T-helper 17 cell (primary cell): ENCODE results near the gene TRMT11. TPM values are rescaled to one million over a fixed set of nuclear protein-coding genes. Genes with fewer than 3 reads are reported as not detected.

Experiments
- ATAC-seq: fragments of 150-1000 bp; cut with Tn5 transposase; 2 replicates; pipeline ENCODE4 v1.10.0; 2021; ENCODE audit warnings: mild to moderate bottlenecking, moderate library complexity
- DNase-seq, 3 donors: peaks; one replicate each; pipeline versions ENCODE4 v3.0.0 to v3.0.0-alpha.2; 2020 to 2021
- H3K9me3 ChIP-seq: one replicate; pipeline ENCODE4 v1.7.0; 2013; ENCODE audit warnings: low read length, mild to moderate bottlenecking; ENCODE audit not compliant: control insufficient read depth, poor library complexity, severe bottlenecking
- H3K27ac Mint-ChIP-seq: one replicate; pipeline ENCODE4 v1.8.0; 2022; ENCODE audit warnings: mild to moderate bottlenecking, moderate library complexity, mixed read lengths
- H3K27me3 Mint-ChIP-seq: one replicate; pipeline ENCODE4 v1.8.0; 2022; ENCODE audit warnings: mixed read lengths
- H3K36me3 Mint-ChIP-seq: one replicate; pipeline ENCODE4 v1.8.0; 2022; ENCODE audit warnings: low read depth, mixed read lengths
- H3K4me1 Mint-ChIP-seq: one replicate; pipeline ENCODE4 v1.8.0; 2022; ENCODE audit warnings: mild to moderate bottlenecking, mixed read lengths
- H3K4me3 Mint-ChIP-seq: one replicate; pipeline ENCODE4 v1.8.0; 2022; ENCODE audit warnings: mild to moderate bottlenecking, moderate library complexity, mixed read lengths
- total RNA-seq, 4 donors: library from RNA in 2 of 4; stranded (reverse) in 2 of 4; gene quantifications; one replicate each; pipeline ENCODE4 v1.2.3 and lab custom pipeline; 2022 to 2026

The TRMT11 gene
- total RNA-seq, 2 donors from 2014 or later = 17.8 to 20.1 TPM

GRCh38 chr6:125988280-125988679 is 1.9 kb downstream of the TRMT11 start:
- no peak overlapping the region for H3K4me3 Mint-ChIP-seq
- DNase-seq = no peak
- peaks cover 24% of the 10 kb centered on the region for H3K4me1 Mint-ChIP-seq
- no peaks in the 10 kb centered on the region for H3K36me3 Mint-ChIP-seq
- H3K27me3 Mint-ChIP-seq = no peaks in the 10 kb centered on the region
- H3K9me3 ChIP-seq = no peaks in the 10 kb centered on the region
- ATAC-seq = no peak
- H3K27ac Mint-ChIP-seq = no peak overlapping the region

GRCh38 chr6:125989631-125990030 is 3.3 kb downstream of the TRMT11 start:
- no peaks in the 10 kb centered on the region for H3K9me3 ChIP-seq
- H3K36me3 Mint-ChIP-seq = no peaks in the 10 kb centered on the region
- H3K27ac Mint-ChIP-seq = peak overlapping the region; percentile 65
- H3K4me1 Mint-ChIP-seq = peaks cover 30% of the 10 kb centered on the region
- H3K4me3 Mint-ChIP-seq = peak overlapping the region; percentile 25
- H3K27me3 Mint-ChIP-seq = no peaks in the 10 kb centered on the region
- DNase-seq = no peak
- no peak for ATAC-seq

- H3K36me3 Mint-ChIP-seq = no peaks in the 10 kb centered on the region
- H3K4me3 Mint-ChIP-seq = no peak overlapping the region
- no peaks in the 10 kb centered on the region for H3K9me3 ChIP-seq
- peaks cover 40% of the 10 kb centered on the region for H3K4me1 Mint-ChIP-seq
- H3K27me3 Mint-ChIP-seq = no peaks in the 10 kb centered on the region
- peak overlapping the region; percentile 80 for H3K27ac Mint-ChIP-seq
- no peak for DNase-seq
- ATAC-seq = no peak
Measured at GRCh38 chr6:125991653-125992052, 5.3 kb downstream of the TRMT11 start.

GRCh38 chr6:125994670-125995488 is 8.5 kb downstream of the TRMT11 start:
- Mint-ChIP-seq H3K4me1 (peaks cover 35% of the 10 kb centered on the region), H3K36me3 (peaks cover 7% of the 10 kb centered on the region), H3K27ac (peak overlapping the region; percentile 80), H3K27me3 (no peaks in the 10 kb centered on the region), H3K4me3 (peak overlapping the region; percentile 59)
- ATAC-seq (no peak), DNase-seq (no peak)
- H3K9me3 ChIP-seq = no peaks in the 10 kb centered on the region

- no peaks in the 10 kb centered on the region for H3K27me3 Mint-ChIP-seq
- ATAC-seq (peak; percentile 99), DNase-seq (peak; percentile 55 to 63 (median 59))
- no peak overlapping the region for H3K27ac Mint-ChIP-seq
- H3K4me3 Mint-ChIP-seq = peak overlapping the region; percentile 76
- H3K4me1 Mint-ChIP-seq = peaks cover 29% of the 10 kb centered on the region
- H3K36me3 Mint-ChIP-seq = peaks cover 8% of the 10 kb centered on the region
- no peaks in the 10 kb centered on the region for H3K9me3 ChIP-seq
Measured at GRCh38 chr6:125995972-125996580, 9.7 kb downstream of the TRMT11 start.

GRCh38 chr6:126002755-126003679 is 16.7 kb downstream of the TRMT11 start:
- ATAC-seq (no peak), DNase-seq (no peak)
- no peaks in the 10 kb centered on the region for H3K9me3 ChIP-seq
- H3K27ac Mint-ChIP-seq = peak overlapping the region; percentile 84
- peaks cover 8% of the 10 kb centered on the region for H3K36me3 Mint-ChIP-seq
- no peak overlapping the region for H3K4me3 Mint-ChIP-seq
- peaks cover 15% of the 10 kb centered on the region for H3K4me1 Mint-ChIP-seq
- no peaks in the 10 kb centered on the region for H3K27me3 Mint-ChIP-seq

GRCh38 chr6:126007800-126008199 is 21.5 kb downstream of the TRMT11 start:
- no peaks in the 10 kb centered on the region for H3K9me3 ChIP-seq
- DNase-seq = no peak
- no peak for ATAC-seq

GRCh38 chr6:126010040-126010439 is 23.7 kb downstream of the TRMT11 start:
- Mint-ChIP-seq H3K27ac (no peak overlapping the region), H3K4me1 (peaks cover 3% of the 10 kb centered on the region), H3K4me3 (no peak overlapping the region), H3K36me3 (peaks cover 6% of the 10 kb centered on the region), H3K27me3 (no peaks in the 10 kb centered on the region)
- H3K9me3 ChIP-seq = no peaks in the 10 kb centered on the region
- no peak for ATAC-seq
- no peak for DNase-seq

More at GRCh38 chr6:126007800-126008199, 21.5 kb downstream of the TRMT11 start:
- Mint-ChIP-seq H3K4me3 (no peak overlapping the region), H3K27ac (no peak overlapping the region), H3K27me3 (no peaks in the 10 kb centered on the region), H3K4me1 (peaks cover 7% of the 10 kb centered on the region), H3K36me3 (peaks cover 6% of the 10 kb centered on the region)

GRCh38 chr6:126015863-126016262 is 29.5 kb downstream of the TRMT11 start:
- DNase-seq = no peak
- peaks cover 15% of the 10 kb centered on the region for H3K36me3 Mint-ChIP-seq

GRCh38 chr6:126016591-126016990 is 30.3 kb downstream of the TRMT11 start:
- H3K27ac Mint-ChIP-seq = no peak overlapping the region
- H3K4me1 Mint-ChIP-seq = peaks cover 8% of the 10 kb centered on the region
- no peaks in the 10 kb centered on the region for H3K9me3 ChIP-seq
- no peak overlapping the region for H3K4me3 Mint-ChIP-seq
- no peaks in the 10 kb centered on the region for H3K27me3 Mint-ChIP-seq
- peaks cover 13% of the 10 kb centered on the region for H3K36me3 Mint-ChIP-seq
- ATAC-seq = no peak
- no peak for DNase-seq

More at GRCh38 chr6:126015863-126016262, 29.5 kb downstream of the TRMT11 start:
- Mint-ChIP-seq H3K4me3 (no peak overlapping the region), H3K27ac (no peak overlapping the region), H3K27me3 (no peaks in the 10 kb centered on the region), H3K4me1 (peaks cover 8% of the 10 kb centered on the region)
- H3K9me3 ChIP-seq = no peaks in the 10 kb centered on the region
- ATAC-seq = no peak

- Mint-ChIP-seq H3K4me1 (peaks cover 8% of the 10 kb centered on the region), H3K4me3 (no peak overlapping the region), H3K36me3 (peaks cover 15% of the 10 kb centered on the region), H3K27ac (no peak overlapping the region), H3K27me3 (no peaks in the 10 kb centered on the region)
- no peak for ATAC-seq
- no peak for DNase-seq
- H3K9me3 ChIP-seq = no peaks in the 10 kb centered on the region
Measured at GRCh38 chr6:126017668-126018067, 31.3 kb downstream of the TRMT11 start.

GRCh38 chr6:126020305-126021050 is 34.1 kb downstream of the TRMT11 start:
- no peak overlapping the region for H3K27ac Mint-ChIP-seq
- H3K4me1 Mint-ChIP-seq = peaks cover 6% of the 10 kb centered on the region
- no peak overlapping the region for H3K4me3 Mint-ChIP-seq
- H3K27me3 Mint-ChIP-seq = no peaks in the 10 kb centered on the region
- DNase-seq = no peak
- no peak for ATAC-seq
- no peaks in the 10 kb centered on the region for H3K9me3 ChIP-seq
- H3K36me3 Mint-ChIP-seq = peaks cover 12% of the 10 kb centered on the region
